ENCODE measurements around the gene TBX18. TPM values are rescaled to one million over a fixed set of nuclear protein-coding genes. Genes with fewer than 3 reads are reported as not detected.

The TBX18 gene
- total RNA-seq, 1 experiment from 2014 or later = not detected

- Histone ChIP-seq H2BK5ac (ENCODE audit: insufficient read length, low read length) (no peak overlapping the region), H4K8ac (replicated peaks; ENCODE audit: insufficient read length, low read depth, low read length) (no peak overlapping the region), H2BK20ac (ENCODE audit: low read depth, low read length, poor library complexity, severe bottlenecking) (no peak overlapping the region), H2BK12ac (ENCODE audit: insufficient read length, low read depth, low read length) (no peak overlapping the region), H3K23ac (ENCODE audit: insufficient read length, low read depth, low read length) (no peak overlapping the region), H4K20me1 (ENCODE audit: control insufficient read depth, insufficient read depth, insufficient read length) (no peaks in the 10 kb centered on the region), H2AK5ac (ENCODE audit: insufficient read length, low read length) (no peak overlapping the region), H3T11ph (ENCODE audit: low read length) (no peak overlapping the region), H2BK15ac (ENCODE audit: low read depth, low read length) (no peak overlapping the region), H2AFZ (ENCODE audit: low read length) (no peak overlapping the region), H3K79me2 (ENCODE audit: insufficient read depth, low read length) (no peaks in the 10 kb centered on the region), H2BK120ac (ENCODE audit: low read depth, low read length, poor library complexity, severe bottlenecking) (no peak overlapping the region), H3K14ac (ENCODE audit: insufficient read depth, low read length) (no peak overlapping the region), H4K91ac (ENCODE audit: insufficient read length, low read depth, low read length) (no peak overlapping the region), H3K56ac (ENCODE audit: insufficient read length, low read depth, low read length) (no peak overlapping the region), H3K4me1 (ENCODE audit: insufficient read depth, low read length) (no peaks in the 10 kb centered on the region), H4K5ac (ENCODE audit: insufficient read length, low read depth, low read length) (no peak overlapping the region), H3K9ac (ENCODE audit: extremely low read depth, insufficient read length, low read length) (no peak overlapping the region), H3K9me3 (ENCODE audit: control insufficient read depth, low read depth, low read length) (no peaks in the 10 kb centered on the region), H3K23me2 (ENCODE audit: insufficient read length, low read depth, low read length, poor library complexity, severe bottlenecking) (no peaks in the 10 kb centered on the region), H3K79me1 (ENCODE audit: insufficient read depth, low read depth, low read length, poor library complexity, severe bottlenecking) (no peaks in the 10 kb centered on the region), H3K18ac (ENCODE audit: insufficient read length, low read depth, low read length) (no peak overlapping the region), H3K27me3 (ENCODE audit: insufficient read depth, low read length) (no peaks in the 10 kb centered on the region), H3K4me2 (ENCODE audit: insufficient read depth, insufficient read length, low read length) (no peak overlapping the region), H3K27ac (ENCODE audit: insufficient read length, low read depth, low read length) (no peak overlapping the region), H3K4ac (ENCODE audit: low read depth, low read length) (no peak overlapping the region)
- DNase-seq = no peak
- no peak for TF ChIP-seq CTCF (conservative IDR thresholded peaks at IDR 0.05)
- Mint-ChIP-seq H3K9me3 (peaks cover 0 to 2% of the 10 kb centered on the region in 2 experiments; a peak in 1 of 5 replicates), H3K4me1 (no peaks in the 10 kb centered on the region), H3K36me3 (ENCODE audit: insufficient read depth in 1 of 3, low read depth in 3 of 3) (no peaks in the 10 kb centered on the region), H3K4me3 (no peak overlapping the region), H3K27ac (no peak overlapping the region), H3K27me3 (ENCODE audit: low read depth) (no peaks in the 10 kb centered on the region)
- no CpG with 5 or more reads among the region's 1 CpG for WGBS (ENCODE audit: extremely low coverage, insufficient read length, low lambda C conversion rate)
Observed at GRCh38 chr6:84709121-84709520, 55.3 kb downstream of the TBX18 start.

Data from H9 (cell line).